Activated T-cell treated with anti-CD3 and anti-CD28 coated beads for 48 hours (primary cell): ENCODE measurements around the gene KREMEN2.
A peak's percentile ranks its signal among the peaks of the same experiment; 100 is the strongest.

Experiments used
- DNase-seq: peaks from one replicate; pipeline ENCODE4 v3.0.0-alpha.2; 2020; ENCODE audit warnings: low read depth

The KREMEN2 gene

DNA sequence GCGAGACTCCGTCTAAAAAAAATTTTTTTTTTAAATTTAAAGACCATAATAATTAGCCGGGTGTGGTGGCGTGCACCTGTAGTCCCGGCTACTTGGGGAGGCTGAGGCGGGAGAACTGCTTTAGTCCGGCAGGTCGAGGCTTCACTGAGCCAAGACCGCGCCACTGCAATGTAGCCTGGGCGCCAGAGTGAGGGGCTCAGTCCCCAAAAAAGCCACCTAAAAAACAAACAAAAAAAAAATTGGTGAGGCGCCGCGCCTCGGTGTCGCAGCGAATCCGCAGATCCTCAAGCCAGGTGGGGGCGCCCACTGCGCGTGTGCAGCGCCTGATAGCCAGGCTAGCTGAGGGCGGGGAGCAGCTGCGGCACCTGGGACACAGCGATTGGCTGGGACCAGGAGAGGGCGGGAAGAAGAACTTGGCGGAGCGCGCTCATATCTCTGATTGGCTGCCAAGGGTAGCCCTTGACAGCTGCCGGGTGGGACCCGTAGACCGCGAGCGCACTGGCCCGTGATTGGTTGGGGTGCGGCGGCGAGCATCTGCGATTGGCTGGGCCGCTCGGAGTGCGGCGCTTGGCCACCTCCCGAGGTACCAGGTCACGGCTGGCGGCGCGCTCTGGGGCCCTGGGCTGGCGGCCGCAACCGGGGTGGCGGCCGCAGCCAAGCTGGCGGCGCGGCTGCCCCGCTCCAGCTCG, 39.7 kb downstream of the KREMEN2 start:
- DNase-seq: peak; percentile 96

DNA sequence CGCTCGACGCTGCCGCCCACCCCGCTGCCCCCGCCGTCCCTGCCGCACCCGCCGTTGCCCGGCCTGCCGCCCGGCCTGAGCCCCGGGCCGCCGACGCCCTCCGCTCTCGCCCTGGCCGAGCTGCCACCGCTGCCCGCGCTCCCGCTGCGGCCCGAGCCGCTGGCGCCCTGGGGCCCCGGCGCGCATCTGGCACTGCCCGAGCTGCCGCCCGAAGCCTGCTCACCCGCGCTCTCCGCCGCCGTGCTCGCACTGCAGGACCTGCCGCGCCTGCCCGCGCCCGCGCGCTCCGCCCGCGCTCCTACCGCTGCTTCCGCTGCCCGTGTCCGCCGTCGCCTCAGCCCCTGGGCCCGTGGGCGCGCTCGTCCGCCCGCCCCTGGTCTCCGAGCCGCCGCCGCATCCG, 40.2 kb downstream of the KREMEN2 start:
- DNase-seq: no peak

DNA sequence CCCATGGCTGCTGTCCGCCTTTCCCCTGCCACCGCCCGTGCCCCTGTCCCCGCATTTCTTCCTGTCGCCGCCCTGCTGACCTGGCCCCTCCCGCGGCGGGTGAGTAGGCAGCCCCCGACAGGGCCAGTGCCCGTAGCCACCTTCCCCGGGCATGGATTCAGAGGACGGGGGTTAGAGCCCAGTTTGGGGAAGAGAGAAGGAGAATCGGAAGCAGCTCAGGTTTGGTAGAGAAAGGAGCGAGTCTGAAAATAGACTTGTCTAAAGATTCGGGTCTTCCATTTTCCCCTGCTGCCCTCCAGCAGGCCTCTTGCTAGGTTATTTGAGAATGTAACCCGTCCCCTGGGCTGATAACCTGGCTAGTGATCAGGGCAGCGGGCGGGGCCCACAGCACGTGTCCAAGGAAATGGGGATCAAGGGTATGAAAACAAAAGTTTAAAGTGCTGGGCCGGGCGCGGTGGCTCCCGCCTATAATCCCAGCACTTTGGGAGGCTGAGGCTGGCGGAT, 40.8 kb downstream of the KREMEN2 start:
- no peak for DNase-seq

DNA sequence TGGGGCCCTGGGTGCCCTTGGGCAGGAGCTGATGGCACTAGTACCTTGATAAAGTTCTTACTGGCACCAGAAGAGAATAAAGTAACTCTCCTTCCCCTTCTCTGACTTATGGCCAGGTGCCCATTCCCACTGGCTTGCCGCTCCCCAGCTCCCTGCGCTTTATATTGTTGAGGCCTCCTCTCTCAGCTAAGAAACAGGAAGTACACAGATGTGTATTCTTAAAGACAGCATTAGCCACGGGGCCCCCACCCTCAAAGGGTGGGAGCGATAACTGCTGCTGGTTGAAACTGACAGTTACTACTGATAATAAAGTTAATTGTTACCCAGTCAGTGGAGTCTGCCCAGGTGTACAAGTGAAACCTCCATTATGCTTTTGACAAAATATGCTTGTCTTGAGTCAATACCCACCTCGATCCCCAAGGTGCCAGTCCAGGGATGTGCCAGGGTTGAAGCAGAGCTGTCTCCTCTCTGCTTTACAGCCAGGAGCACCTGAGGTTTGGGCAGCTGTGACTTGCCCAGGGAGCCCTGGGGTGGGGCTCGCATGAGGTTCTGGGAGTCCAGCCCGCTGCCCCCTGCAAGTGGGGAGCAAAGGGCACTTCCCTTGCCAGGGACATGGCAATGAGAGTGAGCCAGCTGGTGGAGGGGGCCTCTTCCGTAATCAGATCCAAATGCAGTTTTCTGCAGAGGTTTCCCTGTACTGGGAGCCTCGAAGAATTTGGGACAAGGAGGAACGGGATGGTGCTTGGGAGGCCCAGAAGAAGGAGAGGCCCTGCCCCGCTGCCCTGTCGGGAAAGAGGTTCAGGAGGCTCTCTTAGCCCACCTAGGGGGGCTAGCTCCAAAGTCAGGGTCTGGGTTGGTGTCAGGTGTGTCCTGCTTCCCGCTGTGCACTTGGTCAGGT, 43.2 kb downstream of the KREMEN2 start:
- no peak for DNase-seq

DNA sequence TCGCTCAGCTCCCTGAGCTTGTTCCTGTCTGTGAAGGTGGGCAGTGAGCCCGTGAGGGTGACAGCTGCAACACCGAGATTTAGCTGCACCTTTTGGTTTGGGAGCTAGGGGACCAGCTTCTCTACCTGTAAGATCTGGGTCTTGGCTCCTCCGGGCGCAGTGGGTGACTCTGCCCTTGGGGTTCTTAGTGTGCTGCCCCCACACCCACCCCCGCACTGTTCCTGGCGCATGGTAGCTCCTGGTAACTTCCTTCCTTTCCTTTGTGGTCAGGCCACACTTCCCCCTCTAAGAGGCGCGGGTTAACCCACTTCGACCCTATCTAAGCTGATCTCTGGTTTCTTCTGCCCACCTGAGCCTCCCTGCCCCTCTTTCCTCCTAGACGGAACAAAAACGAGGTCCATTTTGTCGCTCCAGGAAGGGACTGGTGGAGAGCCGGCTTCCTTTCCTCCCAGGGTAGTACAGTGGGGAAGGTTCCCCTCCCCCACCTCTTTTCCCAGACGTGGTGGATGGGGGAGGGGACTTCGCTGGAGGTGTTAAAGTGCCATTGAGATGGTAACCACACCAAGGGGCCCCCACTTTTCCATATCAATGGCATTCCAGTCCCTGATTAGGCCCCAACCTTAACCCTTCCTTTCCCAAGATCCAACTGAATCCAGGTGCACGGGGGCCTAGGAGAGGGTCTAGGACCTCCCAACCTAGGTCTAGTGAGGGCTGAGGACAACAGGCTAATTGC, 44.0 kb downstream of the KREMEN2 start:
- DNase-seq: no peak

DNA sequence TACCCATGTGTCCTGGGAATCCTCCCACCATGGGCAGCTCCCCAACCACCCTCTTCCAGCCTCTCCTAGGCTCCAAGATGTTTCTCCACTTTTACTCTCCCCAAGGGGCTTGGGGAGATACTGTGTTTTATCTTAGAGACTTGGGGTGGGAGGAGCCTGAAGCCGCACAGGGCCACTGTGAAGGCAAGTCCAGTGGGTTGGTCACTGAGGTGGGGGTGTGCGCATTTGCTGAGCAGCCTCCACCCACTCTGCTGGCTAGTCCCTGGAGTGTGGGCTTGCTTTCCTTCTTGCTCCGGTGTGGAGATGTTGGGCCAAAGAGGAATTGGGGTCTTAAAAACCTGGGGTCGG, 44.6 kb downstream of the KREMEN2 start:
- no peak for DNase-seq

DNA sequence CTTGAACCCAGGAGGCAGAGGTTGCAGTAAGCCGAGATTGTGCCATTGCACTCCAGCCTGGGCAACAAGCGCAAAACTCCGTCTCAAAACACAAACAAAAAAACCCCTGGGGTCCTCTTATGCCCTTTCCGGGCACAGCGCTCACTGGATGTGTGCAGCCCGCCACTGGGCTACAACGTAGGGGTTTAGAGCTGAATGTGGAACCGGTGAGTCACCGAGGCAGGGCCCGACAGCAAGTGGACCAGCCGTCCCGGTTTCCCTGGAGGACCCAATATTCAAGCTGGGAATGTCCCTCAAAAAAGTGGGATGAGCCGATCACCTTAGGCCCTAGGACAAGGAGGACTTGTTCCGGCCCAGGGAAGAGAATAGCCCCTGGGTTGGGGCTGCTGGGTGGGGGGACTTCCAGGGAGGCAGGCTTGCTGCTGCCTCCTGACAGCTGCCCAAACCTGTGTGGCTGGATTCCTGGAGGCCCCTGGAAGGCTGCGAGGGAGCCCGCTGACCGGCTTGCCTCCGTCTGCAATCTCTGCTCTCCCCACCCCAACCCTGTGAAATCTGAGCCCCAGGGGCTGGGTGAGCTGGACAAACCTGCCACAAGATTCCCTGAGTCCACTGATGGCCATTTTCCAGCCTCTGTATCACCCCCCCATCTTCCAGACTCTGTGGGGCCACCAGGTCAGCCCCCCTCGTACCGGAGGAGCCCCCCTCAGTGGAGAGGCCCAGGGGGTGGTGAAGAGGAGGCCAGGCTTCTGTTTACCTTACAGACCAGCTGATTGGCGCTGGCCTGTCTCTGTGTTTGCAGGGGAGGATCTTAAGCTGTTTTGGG, 45.7 kb downstream of the KREMEN2 start:
- no peak for DNase-seq

DNA sequence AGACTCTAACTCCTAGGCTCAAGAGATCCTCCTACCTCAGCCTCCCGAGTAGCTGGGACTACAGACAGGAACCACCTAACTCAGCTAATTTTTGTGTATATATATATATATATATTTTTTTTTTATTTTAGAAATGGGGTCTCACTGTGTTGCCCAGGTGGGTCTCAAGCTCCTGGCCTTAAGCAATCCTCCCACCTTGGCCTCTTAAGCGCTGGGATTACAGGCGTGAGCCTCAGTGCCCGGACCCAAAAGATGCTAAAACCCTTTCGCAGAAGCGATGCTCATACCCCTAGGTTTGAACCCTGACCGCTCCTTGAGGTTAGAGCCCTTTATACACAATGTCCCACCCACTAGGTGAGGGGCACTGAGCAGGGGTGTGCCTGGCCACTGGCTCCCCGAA, 46.4 kb downstream of the KREMEN2 start:
- no peak for DNase-seq

DNA sequence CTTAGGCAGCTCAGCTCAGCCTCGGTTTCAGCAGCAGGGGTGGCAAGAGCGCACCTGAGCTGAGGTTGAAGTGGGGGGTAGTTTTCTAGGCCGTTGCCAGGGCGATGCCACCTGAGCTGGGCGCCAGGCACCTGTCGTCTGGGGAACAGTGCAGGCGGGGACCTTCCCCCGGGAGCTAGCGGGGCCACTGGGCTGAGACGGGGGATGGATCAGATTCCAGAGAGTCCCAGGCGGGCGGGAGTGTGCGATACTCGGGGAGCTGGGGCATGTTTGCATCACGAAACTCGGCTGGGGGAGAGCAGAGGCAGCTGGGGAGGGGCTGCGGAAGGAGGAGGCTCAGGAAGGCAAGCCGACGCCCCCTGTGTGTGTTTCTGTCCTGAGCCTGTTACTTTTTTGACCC, 48.2 kb downstream of the KREMEN2 start:
- DNase-seq: no peak

DNA sequence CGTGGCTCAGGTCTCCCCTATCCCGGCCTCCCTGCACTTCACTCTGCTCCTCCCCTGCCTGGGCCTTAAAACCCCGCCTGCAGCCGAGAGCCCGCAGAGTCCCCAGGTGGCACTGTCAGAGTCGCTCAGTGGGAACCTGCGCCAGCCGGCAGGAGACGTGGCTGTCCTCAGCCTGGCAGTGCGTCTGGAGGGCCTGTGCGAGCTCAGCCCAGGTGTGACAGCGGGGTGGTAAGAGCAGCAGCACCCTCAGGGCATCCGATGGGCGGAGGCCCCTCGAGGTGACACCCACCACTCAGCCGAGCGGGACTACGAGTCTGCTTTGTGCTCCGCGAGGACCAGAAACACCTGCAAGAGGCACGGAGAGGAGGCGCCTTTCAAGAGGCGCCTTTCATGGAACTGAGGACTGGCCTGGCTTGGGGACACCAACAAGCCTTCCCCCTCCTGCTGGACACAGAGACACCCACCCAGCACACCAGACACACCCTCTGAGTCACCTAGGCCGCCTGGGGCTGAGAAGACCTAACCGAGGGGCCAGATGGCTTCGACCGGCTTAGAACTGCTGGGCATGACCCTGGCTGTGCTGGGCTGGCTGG, 48.8 kb downstream of the KREMEN2 start, which contains the start of gene CLDN9:
Gene CLDN9, plus strand, starts transcription at position 96 of the 593 bp plus-strand sequence. Its CDS starts 440 bp downstream, at position 536.
- no peak for DNase-seq

DNA sequence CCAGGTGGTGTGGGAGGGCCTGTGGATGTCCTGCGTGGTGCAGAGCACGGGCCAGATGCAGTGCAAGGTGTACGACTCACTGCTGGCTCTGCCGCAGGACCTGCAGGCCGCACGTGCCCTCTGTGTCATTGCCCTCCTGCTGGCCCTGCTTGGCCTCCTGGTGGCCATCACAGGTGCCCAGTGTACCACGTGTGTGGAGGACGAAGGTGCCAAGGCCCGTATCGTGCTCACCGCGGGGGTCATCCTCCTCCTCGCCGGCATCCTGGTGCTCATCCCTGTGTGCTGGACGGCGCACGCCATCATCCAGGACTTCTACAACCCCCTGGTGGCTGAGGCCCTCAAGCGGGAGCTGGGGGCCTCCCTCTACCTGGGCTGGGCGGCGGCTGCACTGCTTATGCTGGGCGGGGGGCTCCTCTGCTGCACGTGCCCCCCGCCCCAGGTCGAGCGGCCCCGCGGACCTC, 49.4 kb downstream of the KREMEN2 start:
- no peak for DNase-seq

DNA sequence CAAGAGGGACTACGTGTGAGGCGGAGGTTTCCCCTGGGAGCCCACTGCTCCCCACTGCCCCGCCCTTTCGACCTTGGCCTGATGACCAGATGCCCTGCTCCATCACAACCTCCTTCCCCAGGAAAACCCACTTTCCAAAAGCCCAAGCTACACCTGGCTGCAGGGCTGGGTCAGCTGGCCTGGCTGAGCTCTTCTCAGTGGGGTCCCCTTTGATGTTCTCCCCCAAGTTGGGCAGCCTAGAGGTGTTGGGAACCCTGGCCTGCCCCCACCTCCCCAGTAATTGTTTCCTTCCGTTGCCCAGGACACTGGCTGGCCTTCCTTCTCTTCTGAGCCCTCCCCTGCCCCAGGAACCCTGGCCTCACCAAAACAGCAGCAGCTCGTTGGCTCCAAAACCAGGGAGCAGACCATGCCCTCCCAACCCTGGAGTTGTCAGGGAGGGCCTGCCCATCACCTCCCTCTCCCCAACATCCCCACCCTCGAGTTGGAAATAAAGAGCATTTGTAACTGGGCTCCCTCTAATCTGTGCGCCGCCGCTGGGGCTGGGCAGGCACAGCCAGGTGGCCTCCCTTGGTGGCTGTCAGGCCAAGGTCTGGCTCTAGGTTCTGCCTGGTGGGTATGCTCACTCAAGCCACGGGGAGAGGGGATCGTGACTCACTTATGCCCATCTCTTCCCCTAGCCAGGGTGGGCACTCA, 50.1 kb downstream of the KREMEN2 start:
- no peak for DNase-seq

DNA sequence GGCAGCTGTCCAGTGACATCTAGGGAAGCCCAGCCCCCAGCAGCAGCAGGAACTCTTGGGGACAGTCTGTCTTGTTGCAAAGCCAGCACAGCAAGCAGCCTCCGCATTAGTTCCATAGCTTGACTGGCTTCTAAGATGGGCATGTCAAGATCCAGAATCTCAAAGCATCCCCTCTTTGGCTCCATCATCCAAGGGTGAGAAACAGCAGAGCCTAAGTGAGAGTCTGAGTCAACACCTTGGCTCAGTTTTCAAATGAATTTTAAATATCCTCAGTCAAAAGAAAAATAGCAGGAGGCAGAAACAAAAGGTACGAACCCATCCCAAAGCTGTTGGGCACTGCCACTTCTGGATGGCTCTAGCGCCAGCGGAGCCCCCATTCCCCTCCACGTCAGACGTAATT, 50.9 kb downstream of the KREMEN2 start:
- DNase-seq: no peak

DNA sequence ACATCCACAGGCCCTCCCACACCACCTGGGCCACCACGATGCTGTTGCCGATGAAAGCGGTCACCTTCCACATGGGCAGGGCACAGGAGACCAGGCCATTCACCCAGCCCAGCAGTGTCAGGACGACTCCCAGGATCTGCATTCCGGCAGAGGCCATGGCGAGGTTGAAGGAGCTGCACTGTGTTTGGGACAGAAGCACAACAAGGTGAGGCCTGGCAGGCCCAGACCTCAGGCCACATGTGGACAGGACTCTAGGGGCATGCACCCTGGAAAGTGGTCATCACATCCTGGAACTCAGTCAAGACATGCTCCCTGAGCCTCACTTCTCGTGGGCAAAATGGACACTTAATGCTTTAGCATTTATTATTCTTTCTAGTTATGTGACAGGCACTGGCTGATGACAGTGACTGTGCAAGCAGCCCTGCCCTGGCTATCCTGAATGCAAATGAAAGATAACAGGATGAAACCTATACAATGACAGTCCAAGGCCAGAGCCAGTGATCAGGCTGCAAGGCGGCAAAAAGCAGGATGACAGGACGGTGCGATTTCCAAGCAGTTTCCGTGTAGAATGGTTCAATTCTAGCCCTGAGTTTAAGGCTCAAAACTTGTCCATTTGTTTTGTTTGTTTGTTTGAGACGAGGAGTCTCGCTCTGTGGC, 51.9 kb downstream of the KREMEN2 start:
- no peak for DNase-seq

DNA sequence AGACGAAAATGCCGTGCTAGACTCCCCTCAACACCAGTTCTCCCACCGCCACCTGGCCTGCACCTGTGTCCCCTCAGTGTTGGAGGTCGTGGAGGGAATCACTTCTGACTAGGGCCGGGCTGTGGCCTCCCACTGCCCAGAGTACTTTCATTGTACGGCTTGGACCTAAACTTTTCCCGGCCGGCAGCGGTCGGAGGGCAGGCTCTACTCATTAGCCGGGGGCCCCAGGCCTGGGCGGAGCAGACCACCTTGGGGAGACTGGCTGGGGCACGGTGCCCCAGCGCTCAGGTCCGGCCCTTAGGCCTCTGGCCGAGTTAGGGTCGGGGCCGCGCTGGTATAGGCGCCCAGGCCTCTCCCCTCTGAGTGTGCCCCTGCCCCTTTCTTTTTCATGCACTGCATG, 53.3 kb downstream of the KREMEN2 start:
- no peak for DNase-seq
